SIG-M5 (cell line): Measurements from ENCODE around the gene AS3MT.
A peak's percentile ranks its signal among the peaks of the same experiment; 100 is the strongest.

Experiments
- DNase-seq: peaks from one replicate; lab custom pipeline; 2025; lab: John Stamatoyannopoulos, UW

The AS3MT gene

GRCh38 chr10:102856758-102857424 lies 12.4 kb upstream of the AS3MT start:
- no peak for DNase-seq

DNA sequence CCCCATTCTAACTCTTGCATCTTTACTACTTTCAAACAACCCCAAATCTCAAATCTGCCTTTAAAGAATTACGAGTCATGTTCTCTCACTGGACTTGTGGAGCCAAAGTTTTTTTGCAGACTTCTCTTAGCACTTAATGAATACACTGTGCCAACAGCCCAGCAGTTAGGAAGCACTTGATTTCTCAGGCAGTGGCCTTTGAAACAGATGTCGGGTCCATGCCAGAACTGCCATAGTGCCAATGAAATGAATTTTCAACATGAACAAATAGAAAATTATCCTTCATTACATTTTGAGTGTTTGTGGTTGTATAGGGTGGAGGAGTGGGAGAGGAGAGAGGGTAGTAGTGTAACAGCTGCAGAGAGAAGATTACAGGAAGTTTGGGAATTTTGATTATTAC lies 9.4 kb upstream of the AS3MT start:
- DNase-seq = no peak

DNA sequence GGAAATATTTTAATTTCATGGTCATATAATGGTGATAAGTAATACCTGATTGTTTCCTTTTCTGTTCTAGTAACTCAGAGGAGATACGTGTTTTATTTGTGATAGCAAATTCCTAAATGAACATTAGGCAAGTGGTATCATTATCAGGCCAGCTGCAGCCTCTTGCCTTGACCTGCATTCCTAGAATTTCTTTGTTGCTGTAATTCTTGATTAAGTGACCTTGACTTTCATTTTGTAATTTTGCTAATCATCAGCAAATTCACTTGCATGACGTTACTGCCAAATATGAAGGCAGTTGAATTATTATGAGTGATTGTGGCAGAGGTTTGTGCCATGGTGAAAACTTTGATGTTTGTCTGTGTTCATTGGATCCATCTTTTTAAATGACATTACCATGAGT lies 5.6 kb upstream of the AS3MT start:
- no peak for DNase-seq

DNA sequence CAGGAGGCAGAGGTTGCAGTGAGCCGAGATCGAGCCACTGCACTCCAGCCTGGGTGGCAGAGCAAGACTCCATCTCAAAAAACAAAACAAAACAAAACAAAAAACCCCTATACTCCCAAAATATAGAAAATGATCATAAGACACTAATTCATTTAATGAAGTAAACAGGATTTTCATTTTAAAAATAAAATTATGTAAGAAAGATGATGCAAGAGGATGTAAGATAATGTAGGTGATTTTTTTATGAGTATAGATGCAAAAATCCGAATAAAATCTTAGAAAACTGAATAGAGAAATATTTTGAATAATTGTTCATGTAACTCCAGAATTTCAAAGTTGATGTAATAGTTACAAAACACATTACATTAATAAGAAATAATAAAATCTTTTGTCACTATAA lies 3.6 kb upstream of the AS3MT start:
- no peak for DNase-seq

DNA sequence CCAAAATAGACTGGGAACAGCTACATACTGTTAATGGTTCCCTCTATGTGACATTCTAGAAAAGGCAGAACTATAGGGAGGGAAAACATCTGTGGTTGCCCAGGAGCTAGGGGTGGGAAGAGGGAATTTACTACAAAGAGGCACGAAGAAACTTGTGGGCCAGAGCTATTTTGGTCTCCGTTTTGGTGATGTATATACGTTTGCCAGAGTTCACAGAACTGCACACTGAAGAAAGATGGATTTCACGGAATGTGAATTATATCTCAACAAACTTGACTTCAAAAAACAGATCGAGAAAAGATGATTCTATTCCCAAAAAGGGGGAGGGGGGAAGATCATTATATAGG lies 386 bp upstream of the AS3MT start:
- DNase-seq = no peak

GRCh38 chr10:102870221-102870620 lies 951 bp downstream of the AS3MT start:
- no peak for DNase-seq

DNA sequence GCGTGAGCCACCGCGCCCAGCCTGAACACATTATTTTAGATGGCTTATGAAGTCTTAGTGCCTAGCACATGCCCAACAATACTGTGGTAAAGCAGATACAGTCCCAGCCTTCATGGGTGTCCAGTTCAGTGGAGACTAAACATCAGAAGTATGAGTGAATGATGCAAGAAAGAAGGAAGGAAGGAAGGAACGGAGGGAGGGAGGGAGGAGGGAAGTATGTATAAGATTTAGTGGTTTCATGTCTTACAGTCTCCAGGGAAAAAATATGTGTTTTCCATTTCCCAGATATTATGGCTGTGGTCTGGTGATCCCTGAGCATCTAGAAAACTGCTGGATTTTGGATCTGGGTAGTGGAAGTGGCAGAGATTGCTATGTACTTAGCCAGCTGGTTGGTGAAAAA lies 2.9 kb downstream of the AS3MT start:
- DNase-seq = no peak

- no peak for DNase-seq
These were observed 7.5 kb downstream of the AS3MT start for GRCh38 chr10:102876747-102877153.

GRCh38 chr10:102878629-102879028 lies 9.4 kb downstream of the AS3MT start:
- DNase-seq = no peak

DNA sequence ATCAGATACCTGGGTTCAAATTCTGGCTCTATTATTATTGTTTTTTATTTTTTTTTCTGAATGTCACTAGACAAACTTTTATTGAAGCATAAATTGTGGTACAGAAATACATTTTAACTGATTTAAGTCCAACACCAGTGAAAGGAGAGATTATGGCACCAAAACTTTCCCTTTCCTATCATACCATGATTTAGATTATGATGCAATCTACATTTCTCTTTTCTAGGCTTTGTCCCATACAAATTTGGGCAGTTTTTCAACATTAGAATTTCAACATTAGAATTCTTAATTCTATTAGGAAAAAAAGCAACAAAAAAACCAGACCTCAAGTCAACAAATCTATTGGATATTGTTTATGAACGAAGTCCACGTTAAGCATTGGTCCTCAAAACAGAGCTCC lies 11.0 kb downstream of the AS3MT start:
- no peak for DNase-seq

GRCh38 chr10:102888048-102888447 lies 18.8 kb downstream of the AS3MT start:
- DNase-seq = no peak

GRCh38 chr10:102894466-102895213 lies 25.4 kb downstream of the AS3MT start:
- no peak for DNase-seq

- no peak for DNase-seq
These were observed 30.7 kb downstream of the AS3MT start for GRCh38 chr10:102900006-102900405.

- DNase-seq = no peak
These were observed 35.1 kb downstream of the AS3MT start for GRCh38 chr10:102904346-102904745.

- DNase-seq = no peak
These were observed 37.2 kb downstream of the AS3MT start for GRCh38 chr10:102906507-102906906.

GRCh38 chr10:102914781-102915180 lies 45.5 kb downstream of the AS3MT start:
- DNase-seq = no peak

GRCh38 chr10:102916173-102916572 lies 46.9 kb downstream of the AS3MT start:
- no peak for DNase-seq

DNA sequence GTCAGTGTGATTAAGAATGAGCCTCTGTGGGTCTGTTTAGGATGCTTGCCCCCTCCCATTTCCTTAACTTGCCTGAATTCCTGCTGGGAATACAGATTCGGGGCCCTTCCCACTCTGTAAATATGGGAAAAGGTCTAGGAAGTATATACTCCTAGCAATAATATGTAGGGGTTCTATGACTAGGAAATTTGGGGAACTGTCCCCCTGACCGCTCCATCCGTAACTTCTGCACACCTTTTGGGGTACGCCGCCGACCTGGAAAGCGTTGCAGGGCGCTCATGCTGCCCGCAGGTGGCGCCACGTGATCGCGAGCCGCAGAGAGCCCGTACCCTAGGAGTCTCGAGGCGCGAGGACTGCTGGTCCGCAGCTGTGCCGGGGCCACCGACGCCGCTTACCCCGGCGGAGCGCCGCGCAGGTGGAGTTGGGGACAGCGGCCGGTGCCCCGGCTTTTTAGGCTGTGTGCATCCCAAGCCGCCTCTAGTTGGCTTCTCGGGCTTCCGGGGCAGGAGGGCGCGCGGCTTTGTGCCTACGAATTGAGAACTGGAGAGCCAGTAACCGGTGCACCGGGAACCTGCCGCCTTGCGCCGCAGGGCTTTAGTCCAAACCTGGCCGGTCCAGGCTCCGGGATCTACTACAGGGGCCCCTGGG lies 48.2 kb downstream of the AS3MT start:
- DNase-seq = no peak

- peak; percentile 96 for DNase-seq
These were observed 48.9 kb downstream of the AS3MT start, which contains the start of gene CNNM2 for GRCh38 chr10:102917962-102918816. CNNM2 (plus strand) TSS chr10:102918294; CDS start chr10:102918481, 187 bp downstream.

- DNase-seq = no peak
These were observed 49.6 kb downstream of the AS3MT start for GRCh38 chr10:102918817-102919245.

GRCh38 chr10:102919246-102919959 lies 50.1 kb downstream of the AS3MT start:
- DNase-seq = no peak
